ENCODE data around the gene CADPS2.

DNA sequence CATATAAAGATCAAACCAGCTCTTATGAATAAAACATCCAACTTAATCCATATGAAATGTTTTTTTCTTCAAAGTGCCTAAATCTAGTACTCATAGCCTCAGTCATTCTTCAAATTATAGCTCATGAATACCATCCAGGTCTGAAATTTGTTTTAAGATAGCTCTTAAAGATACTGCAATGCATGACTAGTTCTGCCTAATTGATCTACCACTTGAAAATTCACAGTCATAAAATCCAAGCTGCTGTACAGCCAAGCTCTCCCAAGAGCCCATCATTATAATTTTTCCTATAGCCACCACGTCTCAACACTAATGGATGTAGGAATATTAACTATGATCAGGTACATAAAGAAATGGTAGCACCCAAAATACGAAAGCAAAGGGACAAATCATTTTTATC lies 95.7 kb downstream of the CADPS2 start:
- TF ChIP-seq CTCF (IDR thresholded peaks at IDR 0.05): no peak
- TF ChIP-seq, protein P1, sequence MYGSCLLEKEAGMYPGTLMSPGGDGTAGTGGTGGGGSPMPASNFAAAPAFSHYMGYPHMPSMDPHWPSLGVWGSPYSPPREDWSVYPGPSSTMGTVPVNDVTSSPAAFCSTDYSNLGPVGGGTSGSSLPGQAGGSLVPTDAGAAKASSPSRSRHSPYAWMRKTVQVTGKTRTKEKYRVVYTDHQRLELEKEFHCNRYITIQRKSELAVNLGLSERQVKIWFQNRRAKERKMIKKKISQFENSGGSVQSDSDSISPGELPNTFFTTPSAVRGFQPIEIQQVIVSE (CRISPR knock-in tag; IDR thresholded peaks at IDR 0.05; ENCODE audit: borderline replicate concordance): no peak
- TF ChIP-seq, protein P2, sequence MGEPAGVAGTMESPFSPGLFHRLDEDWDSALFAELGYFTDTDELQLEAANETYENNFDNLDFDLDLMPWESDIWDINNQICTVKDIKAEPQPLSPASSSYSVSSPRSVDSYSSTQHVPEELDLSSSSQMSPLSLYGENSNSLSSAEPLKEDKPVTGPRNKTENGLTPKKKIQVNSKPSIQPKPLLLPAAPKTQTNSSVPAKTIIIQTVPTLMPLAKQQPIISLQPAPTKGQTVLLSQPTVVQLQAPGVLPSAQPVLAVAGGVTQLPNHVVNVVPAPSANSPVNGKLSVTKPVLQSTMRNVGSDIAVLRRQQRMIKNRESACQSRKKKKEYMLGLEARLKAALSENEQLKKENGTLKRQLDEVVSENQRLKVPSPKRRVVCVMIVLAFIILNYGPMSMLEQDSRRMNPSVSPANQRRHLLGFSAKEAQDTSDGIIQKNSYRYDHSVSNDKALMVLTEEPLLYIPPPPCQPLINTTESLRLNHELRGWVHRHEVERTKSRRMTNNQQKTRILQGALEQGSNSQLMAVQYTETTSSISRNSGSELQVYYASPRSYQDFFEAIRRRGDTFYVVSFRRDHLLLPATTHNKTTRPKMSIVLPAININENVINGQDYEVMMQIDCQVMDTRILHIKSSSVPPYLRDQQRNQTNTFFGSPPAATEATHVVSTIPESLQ (CRISPR knock-in tag; IDR thresholded peaks at IDR 0.05): no peak

Data from WTC11 (cell line).